22Rv1 (cell line): Measurements from ENCODE around the gene JARID2.

Source experiments
- CTCF ChIP-seq: fragments of 450-650 bp; IDR thresholded peaks from 2 replicates; pipeline ENCODE4 v1.5.1; 2017; ENCODE audit warnings: mild to moderate bottlenecking
- ZFX ChIP-seq: fragments of 450-650 bp; IDR thresholded peaks from 2 replicates; pipeline ENCODE4 v1.6.1; 2017; ENCODE audit warnings: antibody characterized with exemption, borderline replicate concordance

DNA sequence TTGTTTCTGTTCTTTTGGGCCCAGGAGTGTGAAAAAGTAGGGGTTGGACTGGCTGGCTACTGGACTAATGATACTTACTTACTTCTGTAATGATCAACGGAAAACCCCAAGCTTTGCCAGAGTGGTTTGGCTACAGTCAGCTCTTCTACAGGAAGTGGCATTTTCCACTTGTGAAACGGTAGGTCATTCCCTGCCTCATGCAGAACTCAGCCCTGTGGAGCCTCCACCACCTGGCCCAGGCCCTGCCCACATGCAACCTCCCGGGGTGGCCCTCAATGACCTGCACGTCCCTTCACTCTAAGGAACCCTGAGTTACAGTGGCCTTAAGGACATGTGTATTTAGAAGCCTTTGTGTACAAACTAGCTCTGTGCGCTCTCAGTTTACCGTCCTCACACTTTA lies 276.6 kb downstream of the JARID2 start:
- TF ChIP-seq ZFX (no peak), CTCF (no peak)
